Measurements from ENCODE around the gene CYP4B1. TPM values are rescaled to one million over a fixed set of nuclear protein-coding genes. Genes with fewer than 3 reads are reported as not detected.

CYP4B1 gene
- total and polyA plus RNA-seq, 12 donors = 0.22 to 15.1 (median 5.5) TPM

DNA sequence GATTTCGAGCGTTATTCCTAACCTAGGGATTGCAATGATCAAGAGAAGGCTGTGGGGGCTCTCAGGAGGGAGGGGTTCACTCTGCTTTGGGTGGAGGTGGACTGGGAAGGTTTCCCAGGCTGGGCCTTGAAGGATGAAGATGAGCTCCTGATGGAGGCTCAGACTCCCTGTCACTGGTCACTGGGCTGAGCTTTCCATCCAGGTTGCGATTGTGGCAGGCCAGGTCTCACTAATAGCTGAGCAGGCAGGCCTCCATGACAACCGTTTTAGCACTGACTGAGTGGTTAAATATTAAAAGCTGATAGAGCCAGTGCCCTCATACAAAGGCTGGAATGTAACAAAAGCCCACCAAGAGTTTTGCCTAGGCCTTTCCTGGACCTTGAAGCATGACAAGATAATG is 43.7 kb upstream of the CYP4B1 start:
- Histone ChIP-seq H3K4me1 (replicated peaks in 1 of 2) (no peaks in the 10 kb centered on the region), H3K27me3 (no peaks in the 10 kb centered on the region), H3K27ac (no peak overlapping the region), H3K4me3 (no peak overlapping the region), H3K36me3 (replicated peaks in 1 of 2) (no peaks in the 10 kb centered on the region), H3K9me3 (replicated peaks in 1 of 3) (no peaks in the 10 kb centered on the region)
- intact Hi-C loops (cut with DNase I) = no loop called here
- TF ChIP-seq, protein P1, sequence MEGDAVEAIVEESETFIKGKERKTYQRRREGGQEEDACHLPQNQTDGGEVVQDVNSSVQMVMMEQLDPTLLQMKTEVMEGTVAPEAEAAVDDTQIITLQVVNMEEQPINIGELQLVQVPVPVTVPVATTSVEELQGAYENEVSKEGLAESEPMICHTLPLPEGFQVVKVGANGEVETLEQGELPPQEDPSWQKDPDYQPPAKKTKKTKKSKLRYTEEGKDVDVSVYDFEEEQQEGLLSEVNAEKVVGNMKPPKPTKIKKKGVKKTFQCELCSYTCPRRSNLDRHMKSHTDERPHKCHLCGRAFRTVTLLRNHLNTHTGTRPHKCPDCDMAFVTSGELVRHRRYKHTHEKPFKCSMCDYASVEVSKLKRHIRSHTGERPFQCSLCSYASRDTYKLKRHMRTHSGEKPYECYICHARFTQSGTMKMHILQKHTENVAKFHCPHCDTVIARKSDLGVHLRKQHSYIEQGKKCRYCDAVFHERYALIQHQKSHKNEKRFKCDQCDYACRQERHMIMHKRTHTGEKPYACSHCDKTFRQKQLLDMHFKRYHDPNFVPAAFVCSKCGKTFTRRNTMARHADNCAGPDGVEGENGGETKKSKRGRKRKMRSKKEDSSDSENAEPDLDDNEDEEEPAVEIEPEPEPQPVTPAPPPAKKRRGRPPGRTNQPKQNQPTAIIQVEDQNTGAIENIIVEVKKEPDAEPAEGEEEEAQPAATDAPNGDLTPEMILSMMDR (IDR thresholded peaks at IDR 0.05) = no peak
- TF ChIP-seq POLR2A (IDR thresholded peaks at IDR 0.05) = no peak
- WGBS, 4 donors = 76 to 79% (median 77%) methylated on average over 4 of the region's 4 CpGs
- DNase-seq = no peak

DNA sequence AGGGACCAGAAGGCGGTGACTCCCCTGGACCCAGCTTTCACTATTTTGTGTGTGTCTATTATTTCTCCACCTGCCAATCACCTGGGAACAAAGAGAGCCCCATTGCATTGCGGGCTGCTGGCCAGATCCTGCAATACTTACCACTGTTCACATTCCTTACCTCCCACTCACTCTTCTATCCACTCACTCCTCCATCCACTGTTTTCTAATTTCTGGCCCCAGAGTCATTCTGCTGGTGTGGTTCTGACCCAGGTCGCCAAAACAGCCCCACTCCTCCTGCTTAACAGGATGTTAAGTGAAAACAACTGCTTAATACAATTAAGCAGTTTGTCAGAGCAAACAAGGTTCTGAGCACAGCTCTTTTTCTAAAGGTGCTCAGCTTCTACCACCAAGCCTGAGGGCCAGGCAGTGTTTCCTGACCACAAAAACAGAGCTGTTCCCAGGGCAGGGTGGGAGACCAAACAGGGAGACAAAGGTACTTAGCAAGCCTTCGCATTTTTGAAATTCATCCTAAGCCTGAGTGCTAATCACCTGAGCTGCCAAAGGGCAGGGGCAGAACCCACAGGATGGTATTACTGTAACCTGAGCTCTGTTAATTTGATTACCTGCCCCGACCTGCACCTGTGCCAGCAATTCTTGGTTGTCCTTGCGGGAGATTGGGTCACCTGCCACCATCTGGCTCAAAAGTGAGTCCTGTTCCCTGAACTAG is 41.4 kb upstream of the CYP4B1 start:
- TF ChIP-seq, protein P1 (IDR thresholded peaks at IDR 0.05) = no peak
- no peak for TF ChIP-seq POLR2A (IDR thresholded peaks at IDR 0.05)
- Histone ChIP-seq H3K9me3 (replicated peaks in 1 of 3) (no peaks in the 10 kb centered on the region), H3K27ac (no peak overlapping the region), H3K4me3 (no peak overlapping the region), H3K36me3 (replicated peaks in 1 of 2) (no peaks in the 10 kb centered on the region), H3K4me1 (replicated peaks in 1 of 2) (no peaks in the 10 kb centered on the region), H3K27me3 (no peaks in the 10 kb centered on the region)
- DNase-seq = no peak
- intact Hi-C loops (cut with DNase I) = no loop called here
- WGBS, 4 donors = 45 to 61% (median 58%) methylated on average over 5 to 6 of the region's 6 CpGs

DNA sequence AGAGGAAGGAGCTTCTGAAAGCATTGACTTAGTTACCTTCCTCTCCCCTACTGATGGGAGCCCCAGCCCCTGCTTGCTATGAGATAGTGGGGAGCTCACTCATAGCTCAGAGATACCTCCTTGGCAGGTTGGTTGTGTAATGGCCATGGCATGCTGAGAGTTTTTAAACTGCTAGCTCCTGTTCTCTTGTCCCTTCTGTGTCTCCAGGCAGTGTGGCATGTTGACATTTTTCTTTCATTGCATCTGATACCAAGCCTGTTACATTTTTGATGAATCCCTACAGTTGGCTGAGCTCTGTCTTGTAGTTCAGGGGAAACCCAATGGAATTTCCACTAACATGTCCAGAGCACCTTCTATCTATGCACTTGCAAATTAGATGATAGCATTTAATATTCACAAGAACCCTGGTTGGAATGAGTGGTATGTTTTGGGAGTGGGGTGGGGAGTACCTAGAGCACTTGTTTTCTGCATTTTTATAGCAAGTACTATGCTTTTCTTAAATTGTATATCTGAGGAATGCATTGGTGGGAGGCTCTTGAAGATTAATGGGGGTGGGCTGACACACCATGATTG is 40.8 kb upstream of the CYP4B1 start:
- no peaks in the 10 kb centered on the region for H3K27me3 ChIP-seq
- no peaks in the 10 kb centered on the region for H3K4me1 ChIP-seq (replicated peaks in 1 of 2)
- TF ChIP-seq POLR2A (IDR thresholded peaks at IDR 0.05) = no peak
- TF ChIP-seq, protein P1 (IDR thresholded peaks at IDR 0.05) = no peak
- DNase-seq = no peak
- no peak overlapping the region for H3K4me3 ChIP-seq
- no peak overlapping the region for H3K27ac ChIP-seq
- intact Hi-C loops (cut with DNase I) = no loop called here
- no peaks in the 10 kb centered on the region for H3K9me3 ChIP-seq (replicated peaks in 1 of 3)
- H3K36me3 ChIP-seq (replicated peaks in 1 of 2) = no peaks in the 10 kb centered on the region

GRCh38 chr1:46760558-46761166 is 38.2 kb upstream of the CYP4B1 start:
- 59 to 70% (median 62%) methylated on average over 2 of the region's 2 CpGs for WGBS, 4 donors
- Histone ChIP-seq H3K27ac (no peak overlapping the region), H3K36me3 (replicated peaks in 1 of 2) (no peaks in the 10 kb centered on the region), H3K4me1 (replicated peaks in 1 of 2) (no peaks in the 10 kb centered on the region), H3K27me3 (no peaks in the 10 kb centered on the region), H3K4me3 (no peak overlapping the region), H3K9me3 (replicated peaks in 1 of 3) (no peaks in the 10 kb centered on the region)
- DNase-seq = no peak
- intact Hi-C loops (cut with DNase I) = no loop called here
- no peak for TF ChIP-seq POLR2A (IDR thresholded peaks at IDR 0.05)
- TF ChIP-seq, protein P1 (IDR thresholded peaks at IDR 0.05) = no peak
